Heart right ventricle (tissue), 16 donors: ENCODE data around the gene EGFL6. TPM values are rescaled to one million over a fixed set of nuclear protein-coding genes. Genes with fewer than 3 reads are reported as not detected.

ENCODE experiments used
- ATAC-seq, 8 donors: fragments of 200-7000 bp; cut with Tn5 transposase; one replicate each; pipeline ENCODE4 v1.9.1; 2020; ENCODE audit warnings: mild to moderate bottlenecking in 8 of 8, moderate library complexity in 8 of 8, moderate number of reproducible peaks in 1 of 8
- DNase-seq, 2 donors: peaks; one replicate each; pipeline ENCODE4 v3.0.0-alpha.2; 2020
- H3K27ac ChIP-seq, 10 donors: fragments of 200-600 bp; sonication (generic) in 2 of 10; one replicate each; pipeline versions ENCODE4 v1.5.0 to v1.8.0; 2020 to 2022; ENCODE audit warnings: mild to moderate bottlenecking in 3 of 10
- H3K27me3 ChIP-seq, 7 donors: fragments of 200-600 bp; one replicate each; pipeline ENCODE4 v1.8.0; 2021 to 2022; ENCODE audit warnings: mild to moderate bottlenecking in 2 of 7
- H3K36me3 ChIP-seq, 9 donors: fragments of 200-600 bp; sonication (generic) in 1 of 9; one replicate each; pipeline versions ENCODE4 v1.5.0 to v1.8.0; 2020 to 2022; ENCODE audit warnings: mild to moderate bottlenecking in 2 of 9
- H3K4me1 ChIP-seq, 9 donors: fragments of 200-600 bp; sonication (generic) in 1 of 9; one replicate each; pipeline versions ENCODE4 v1.5.0 to v1.8.0; 2020 to 2022; ENCODE audit warnings: mild to moderate bottlenecking in 4 of 9
- H3K4me3 ChIP-seq, 10 donors: fragments of 200-600 bp; sonication (generic) in 2 of 10; one replicate each; pipeline versions ENCODE4 v1.5.0 to v1.8.0; 2020 to 2022; ENCODE audit warnings: mild to moderate bottlenecking in 7 of 10, moderate library complexity in 2 of 10
- H3K9me3 ChIP-seq, 11 donors: fragments of 200-600 bp in 10 of 11; sonication (generic) in 2 of 11; one replicate each; pipeline versions ENCODE4 v1.5.0 to v1.8.0; 2013 to 2022; ENCODE audit warnings: mild to moderate bottlenecking in 2 of 11, control low read depth in 1 of 11, moderate library complexity in 1 of 11
- CTCF ChIP-seq, 9 donors: fragments of 200-600 bp; sonication (generic) in 2 of 9; IDR thresholded peaks; one replicate each; pipeline versions ENCODE4 v1.5.0 to v1.8.0; 2021 to 2022; ENCODE audit warnings: antibody characterized with exemption in 9 of 9, mild to moderate bottlenecking in 5 of 9, moderate library complexity in 1 of 9
- WGBS, 2 donors: extraction: QIAGEN DNeasy Blood & Tissue Kit; methylation state at CpG; one replicate each; pipeline ENCODE4 v1.1.7; 2013; ENCODE audit warnings: inconsistent platforms in 1 of 2; 5-methylcytosine and 5-hydroxymethylcytosine counted together
- intact Hi-C, 10 donors: fragments of 100-400 bp; cut with DNase I; formaldehyde crosslinking; loops; one replicate each; pipeline versions ENCODE4 v1.11.1 to v1.14.2; 2022
- polyA plus RNA-seq, 2 donors: library from polyadenylated mRNA; stranded (reverse); fragments of 200-250 nt; gene quantifications; one replicate each; pipeline ENCODE4 v1.2.3, GENCODE V29; 2013
- total RNA-seq, 10 donors: library from RNA; stranded (reverse); fragmentation: NEBNext Ultra II Directional in 3 of 10; extraction: Animal tissue kit (Norgen Biotek cat#: 25700) in 3 of 10; gene quantifications; one replicate each; pipeline versions ENCODE4 v1.2.1 to v1.2.4, GENCODE V29; 2021 to 2023
- donor health status: Arrhythmogenic right ventricular cardiomyopathy.
- donor health status: ischemic (EF 13 %, LVEDD 7.1; RV severe dilation, severe dysfunction).
- donor health status: healthy with polysubstance abuse.
- donor health status: DM: no; HTN: yes; CAD: no.
- donor health status: DM: no; HTN: no; CAD: no.
- donor health status: ischemic (EF 25% LVEDD 6.9; RV normal size, moderate dysfunction).
- donor health status: ischemic (EF 25% LVEDD 5.7; RV mildly dilated, moderate dysfunction).
- donor health status: healthy.
- donor health status: DM: yes; HTN: yes; CAD: no.
- donor health status: Ischemic cardiomyopathy.
- donor health status: ischemic (EF 35%, LVEDD 5.7; RV mildly dilated, moderate dysfunction).
- donor health status: nonischemic (EF 11% LVEDD 7.7; RV severe dilation, severe dysfunction).
- donor health status: DM: yes; HTN: yes; CAD: no.
- donor health status: PGD.
- donor health status: ischemic (EF 29% LVEDD 5.4; RV normal size, mild dysfunction).
- donor health status: nonischemic (EF 23%, LVEDD 6.1; RV moderate dilation, normal function).

Gene EGFL6
- total and polyA plus RNA-seq, 12 donors: 0.11 TPM; not detected in 11

GRCh38 chrX:13540602-13541001 lies 28.8 kb upstream of the EGFL6 start:
- Histone ChIP-seq H3K4me3 (no peak overlapping the region), H3K36me3 (no peaks in the 10 kb centered on the region), H3K27me3 (peaks cover 0 to 67% (median 0%) of the 10 kb centered on the region in 7 donors), H3K9me3 (no peaks in the 10 kb centered on the region), H3K27ac (no peak overlapping the region), H3K4me1 (no peaks in the 10 kb centered on the region)
- intact Hi-C loops: no loop called here
- DNase-seq (no peak), ATAC-seq (no peak)
- WGBS, 2 donors: 86 to 90% methylated on average over 2 of the region's 2 CpGs
- no peak for TF ChIP-seq CTCF (IDR thresholded peaks at IDR 0.05)

DNA sequence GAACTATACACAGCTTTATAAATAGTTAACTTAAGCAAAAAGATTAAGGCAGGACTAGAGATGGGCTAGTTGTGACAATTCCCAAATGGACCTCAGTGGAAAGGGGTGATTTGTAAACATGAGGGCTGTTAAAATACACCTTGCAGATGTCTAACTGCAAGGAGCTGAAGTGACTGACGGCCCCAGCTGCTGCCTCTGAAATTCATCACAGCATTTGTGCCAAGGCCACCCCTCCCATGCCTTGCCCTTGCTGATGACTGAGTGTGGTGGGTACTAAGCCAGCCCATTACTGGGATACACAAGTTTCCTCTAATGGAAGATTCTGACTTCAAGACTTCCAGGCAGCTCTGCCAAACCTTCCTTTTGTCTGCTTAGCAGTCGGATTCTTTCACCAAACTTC lies 23.7 kb upstream of the EGFL6 start:
- Histone ChIP-seq H3K9me3 (no peaks in the 10 kb centered on the region), H3K27ac (no peak overlapping the region), H3K4me1 (no peaks in the 10 kb centered on the region), H3K27me3 (peaks cover 0 to 74% (median 0%) of the 10 kb centered on the region in 7 donors), H3K4me3 (no peak overlapping the region), H3K36me3 (no peaks in the 10 kb centered on the region)
- ATAC-seq (no peak), DNase-seq (no peak)
- no peak for TF ChIP-seq CTCF (IDR thresholded peaks at IDR 0.05)
- WGBS, 2 donors: 80 to 84% methylated on average over 2 of the region's 2 CpGs
- intact Hi-C loops: no loop called here

DNA sequence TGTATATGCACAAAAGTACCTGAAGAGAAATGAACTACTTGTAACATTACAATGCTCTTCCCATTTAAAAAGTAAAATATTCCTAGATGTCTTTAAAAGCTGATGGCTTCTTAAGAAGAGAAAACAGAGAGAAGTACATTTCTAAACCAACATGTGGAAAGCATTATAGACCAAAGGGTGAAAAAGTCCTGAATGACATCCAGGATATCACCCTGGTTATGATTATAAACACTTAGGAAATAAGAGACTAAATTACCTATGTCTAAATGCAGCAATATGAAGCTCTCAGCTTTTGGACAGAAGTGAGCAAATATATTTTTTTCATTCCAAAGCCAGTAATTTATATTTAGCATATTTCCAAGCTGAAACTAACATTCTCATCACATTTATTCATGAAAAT lies 21.7 kb upstream of the EGFL6 start:
- ATAC-seq (no peak), DNase-seq (no peak)
- Histone ChIP-seq H3K36me3 (no peaks in the 10 kb centered on the region), H3K27me3 (peaks cover 0 to 72% (median 0%) of the 10 kb centered on the region in 7 donors), H3K4me1 (no peaks in the 10 kb centered on the region), H3K9me3 (no peaks in the 10 kb centered on the region), H3K27ac (no peak overlapping the region), H3K4me3 (no peak overlapping the region)
- TF ChIP-seq CTCF (IDR thresholded peaks at IDR 0.05): no peak
- intact Hi-C loops: no loop called here

- Histone ChIP-seq H3K9me3 (no peaks in the 10 kb centered on the region), H3K27ac (no peak overlapping the region), H3K4me1 (no peaks in the 10 kb centered on the region), H3K4me3 (no peak overlapping the region), H3K27me3 (peaks cover 0 to 89% (median 0%) of the 10 kb centered on the region in 7 donors), H3K36me3 (no peaks in the 10 kb centered on the region)
- intact Hi-C loops: no loop called here
- TF ChIP-seq CTCF (IDR thresholded peaks at IDR 0.05): no peak
- no peak for ATAC-seq
- no peak for DNase-seq
Observed at GRCh38 chrX:13550346-13550745, 19.1 kb upstream of the EGFL6 start.

DNA sequence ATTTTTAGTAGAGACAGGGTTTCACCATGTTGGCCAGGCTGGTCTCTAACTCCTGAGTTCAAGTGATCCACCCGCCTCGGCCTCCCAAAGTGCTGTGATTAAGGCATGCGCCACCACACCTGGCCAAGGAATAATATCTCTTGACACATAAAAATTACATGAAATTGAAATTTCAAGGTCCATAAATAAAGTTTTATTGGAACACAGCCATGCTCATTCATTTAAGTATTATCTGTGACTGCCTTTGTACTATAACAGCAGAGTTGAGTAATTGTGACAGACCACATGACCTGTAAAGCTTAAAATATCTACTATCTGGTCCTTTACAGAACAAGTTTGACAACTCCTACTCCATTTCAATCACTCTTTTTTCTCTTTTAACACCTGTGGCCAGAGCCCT lies 17.8 kb upstream of the EGFL6 start:
- Histone ChIP-seq H3K4me3 (no peak overlapping the region), H3K36me3 (no peaks in the 10 kb centered on the region), H3K4me1 (no peaks in the 10 kb centered on the region), H3K27me3 (peaks cover 0 to 89% (median 0%) of the 10 kb centered on the region in 7 donors), H3K9me3 (no peaks in the 10 kb centered on the region), H3K27ac (no peak overlapping the region)
- intact Hi-C loops: no loop called here
- no peak for DNase-seq
- 100% methylated on average over 3 of the region's 3 CpGs for WGBS, 2 donors
- TF ChIP-seq CTCF (IDR thresholded peaks at IDR 0.05): no peak
- no peak for ATAC-seq
